Skeletal muscle cell (primary cell): ENCODE results near the gene CCDC3.

ENCODE experiments used
- DNase-seq: peaks from one replicate; pipeline ENCODE4 v3.0.0-alpha.2; 2010; ENCODE audit warnings: low read depth
- H3K4me3 ChIP-seq: 2 replicates; pipeline ENCODE4 v1.5.1; 2011; ENCODE audit warnings: low read depth, mild to moderate bottlenecking, control low read depth, low read length, moderate library complexity

The CCDC3 gene

GRCh38 chr10:12854988-12855387, 146.5 kb downstream of the CCDC3 start:
- no peak overlapping the region for H3K4me3 ChIP-seq
- no peak for DNase-seq

- no peak overlapping the region for H3K4me3 ChIP-seq
- DNase-seq: no peak
Measured at GRCh38 chr10:12852687-12853086, 148.8 kb downstream of the CCDC3 start.

GRCh38 chr10:12849319-12850181, 152.0 kb downstream of the CCDC3 start:
- DNase-seq: no peak
- no peak overlapping the region for H3K4me3 ChIP-seq

GRCh38 chr10:12848439-12849173, 152.9 kb downstream of the CCDC3 start:
- DNase-seq: no peak
- no peak overlapping the region for H3K4me3 ChIP-seq

GRCh38 chr10:12847361-12847975, 154.0 kb downstream of the CCDC3 start:
- H3K4me3 ChIP-seq: no peak overlapping the region
- no peak for DNase-seq

GRCh38 chr10:12846718-12847117, 154.8 kb downstream of the CCDC3 start:
- H3K4me3 ChIP-seq: no peak overlapping the region
- DNase-seq: no peak
